H1 (cell line): ENCODE results near the gene TEAD1. TPM values are rescaled to one million over a fixed set of nuclear protein-coding genes. Genes with fewer than 3 reads are reported as not detected.

ENCODE experiments used
- KDM1A ChIP-seq: fragments of 200-600, 300-600 bp; sonication (generic); IDR thresholded peaks from 2 replicates; pipeline ENCODE4 v1.7.1; 2016; ENCODE audit warnings: mild to moderate bottlenecking, low read length, borderline replicate concordance
- NRF1 ChIP-seq: IDR thresholded peaks from 2 replicates; pipeline ENCODE4 v1.6.1; 2011; ENCODE audit warnings: mild to moderate bottlenecking, low read depth, low read length, improper control_type of control experiment
- POLR2A ChIP-seq, 2 experiments: IDR thresholded peaks; 1 replicate in 1 of 2; 2 replicates in 1 of 2; pipeline ENCODE4 v1.6.1; 2011; ENCODE audit warnings: low read depth in 2 of 2, low read length in 2 of 2, mild to moderate bottlenecking in 2 of 2; ENCODE audit errors: control extremely low read depth in 1 of 2
- SIRT6 ChIP-seq: IDR thresholded peaks from one replicate; pipeline ENCODE4 v1.7.1; 2012; ENCODE audit warnings: low read length, inconsistent platforms
- polyA plus RNA-seq, 7 experiments: library from polyadenylated mRNA; depleted of rRNA in 3 of 7; stranded (reverse) in 5 of 7; unstranded in 2 of 7; fragments of >200 nt in 5 of 7; fragments of 200-250 nt in 2 of 7; gene quantifications; 1 replicate in 5 of 7; 2 replicates in 1 of 7; 4 replicates in 1 of 7; pipeline versions ENCODE4 v1.2.1 to v1.2.3, GENCODE V29; 2011 to 2013; ENCODE audit warnings: missing spikeins in 2 of 7, mixed read lengths in 2 of 7
- total RNA-seq: library from RNA; stranded (reverse); fragmentation: NEBNext Ultra II Directional; extraction: Animal tissue kit (Norgen Biotek cat#: 25700); gene quantifications from 2 replicates; pipeline ENCODE4 v1.2.1, GENCODE V29; 2021

TEAD1 gene
- total and polyA plus RNA-seq, 2 of the 8 experiments (the other 6 are each of a cell fraction or from before 2014, with no cell fraction given), result 15.6 to 67.4 TPM

- TF ChIP-seq KDM1A (no peak), SIRT6 (no peak), NRF1 (no peak), POLR2A (IDR thresholded peaks at IDR 0.05; ENCODE audit: control extremely low read depth in 1 of 2, low read depth in 2 of 2, low read length in 2 of 2) (no peak)
These were observed 37.3 kb downstream of the TEAD1 start (continued) for GRCh38 chr11:12711496-12711895.
